Fibroblast of the aortic adventitia (primary cell): ENCODE data around the gene TF. TPM values are rescaled to one million over a fixed set of nuclear protein-coding genes. Genes with fewer than 3 reads are reported as not detected.

Experiments
- DNase-seq: peaks from one replicate; pipeline ENCODE4 v3.0.0-alpha.2; 2010; ENCODE audit warnings: low read depth
- H3K4me3 ChIP-seq: 2 replicates; pipeline ENCODE4 v1.5.1; 2011; ENCODE audit warnings: low read depth, mild to moderate bottlenecking, control low read depth, low read length, moderate library complexity
- CTCF ChIP-seq: IDR thresholded peaks from 2 replicates; pipeline ENCODE4 v1.5.1; 2011; ENCODE audit warnings: mild to moderate bottlenecking, low read length, control low read depth, inconsistent platforms; ENCODE audit not compliant: insufficient read depth
- total RNA-seq: library from RNA; depleted of rRNA; stranded (reverse); fragments of >200 nt; gene quantifications from 2 replicates; pipeline ENCODE4 v1.2.3, GENCODE V29; 2012; ENCODE audit warnings: low replicate concordance

TF gene
- total RNA-seq, 1 donor = under 0.01 TPM

GRCh38 chr3:133803469-133803868 lies 57.3 kb downstream of the TF start:
- no peak overlapping the region for H3K4me3 ChIP-seq
- TF ChIP-seq CTCF = no peak
- DNase-seq = no peak

GRCh38 chr3:133804896-133805295 lies 58.7 kb downstream of the TF start:
- no peak for DNase-seq
- no peak overlapping the region for H3K4me3 ChIP-seq
- no peak for TF ChIP-seq CTCF

- no peak for DNase-seq
- H3K4me3 ChIP-seq = peak overlapping the region; percentile 96
- no peak for TF ChIP-seq CTCF
Observed at GRCh38 chr3:133805384-133805701, 59.1 kb downstream of the TF start.

GRCh38 chr3:133805702-133806475 lies 59.7 kb downstream of the TF start, which contains the start of gene SRPRB:
Gene SRPRB (plus strand): TSS chr3:133805815. CDS start chr3:133805849, 34 bp downstream.
- peak within 1 kb of the TSS; percentile 96 for H3K4me3 ChIP-seq
- no peak for TF ChIP-seq CTCF
- DNase-seq = peak; percentile 92

- DNase-seq = peak; percentile 16
- no peak for TF ChIP-seq CTCF
- no peak overlapping the region for H3K4me3 ChIP-seq
Observed at GRCh38 chr3:133812872-133813271, 66.7 kb downstream of the TF start.

- DNase-seq = no peak
- TF ChIP-seq CTCF = no peak
- no peak overlapping the region for H3K4me3 ChIP-seq
Observed at GRCh38 chr3:133815386-133815785, 69.2 kb downstream of the TF start.

GRCh38 chr3:133820129-133820528 lies 73.9 kb downstream of the TF start:
- H3K4me3 ChIP-seq = no peak overlapping the region
- DNase-seq = no peak
- no peak for TF ChIP-seq CTCF
